HepG2 (cell line): ENCODE data around the gene POC1B. TPM values are rescaled to one million over a fixed set of nuclear protein-coding genes. Genes with fewer than 3 reads are reported as not detected.

Experiments
- ATAC-seq: fragments of 200-7000 bp; cut with Tn5 transposase; 3 replicates; pipeline ENCODE4 v1.9.1; 2020; ENCODE audit warnings: mild to moderate bottlenecking, moderate library complexity
- BruUV-seq: library from RNA; stranded (reverse); fragments of 400-500 nt; replicated peaks from 2 replicates; lab custom pipeline; 2021; lab: Mats Ljungman, UMichigan
- CTCF ChIA-PET: fragments of 300-600 bp; formaldehyde crosslinking; extraction: SDS; loops from one replicate; lab custom pipeline; 2021; ENCODE audit warnings: low total read pairs, inconsistent platforms, low intra/inter-chr PET ratio; lab: Yijun Ruan, JAX
- POLR2A ChIA-PET: fragments of 350-600 bp; sonication (Branson Sonifier 250); formaldehyde crosslinking; loops from one replicate; lab custom pipeline; 2020; ENCODE audit warnings: antibody characterized with exemption, inconsistent platforms; lab: Yijun Ruan, JAX
- DNase-seq: peaks from one replicate; pipeline ENCODE4 v3.0.0-alpha.2; 2015; ENCODE audit warnings: low spot score
- FAIRE-seq: peaks from 3 replicates; lab custom pipeline; 2011; peaks lifted over from hg19 to GRCh38; lab: Jason Lieb, UNC
- H2AFZ ChIP-seq: one replicate; pipeline ENCODE4 v1.6.1; 2011; ENCODE audit warnings: low read length, inconsistent platforms
- H3K27ac ChIP-seq: fragments of 300-600 bp; 3 replicates; pipeline ENCODE4 v1.8.0; 2011; ENCODE audit warnings: mixed run types, mild to moderate bottlenecking, mixed read lengths, low read length, inconsistent platforms; ENCODE audit not compliant: insufficient read depth; ENCODE audit errors: extremely low read length
- H3K27me3 ChIP-seq, 2 experiments: fragments of 200-600 bp in 1 of 2; 2 replicates in 1 of 2; 3 replicates in 1 of 2; pipeline versions ENCODE4 v1.6.0 to v1.8.0; 2011; ENCODE audit warnings: low read length in 2 of 2, mild to moderate bottlenecking in 2 of 2, moderate library complexity in 2 of 2, inconsistent platforms in 1 of 2; ENCODE audit not compliant: insufficient read depth in 2 of 2, control insufficient read depth in 1 of 2
- H3K36me3 ChIP-seq, 2 experiments: fragments of 200-600 bp in 1 of 2; replicated peaks in 1 of 2; 2 replicates in 1 of 2; 3 replicates in 1 of 2; pipeline versions ENCODE4 v1.5.1 to v1.8.0; 2011; ENCODE audit warnings: low read length in 2 of 2, inconsistent platforms in 1 of 2; ENCODE audit not compliant: insufficient read depth in 2 of 2, control insufficient read depth in 1 of 2
- H3K4me1 ChIP-seq: 2 replicates; pipeline ENCODE4 v1.5.1; 2012; ENCODE audit warnings: low read length, inconsistent platforms; ENCODE audit not compliant: insufficient read depth
- H3K4me2 ChIP-seq: 2 replicates; pipeline ENCODE4 v1.6.0; 2011; ENCODE audit warnings: low read depth, low read length, inconsistent platforms
- H3K4me3 ChIP-seq, 3 experiments: fragments of 200-600 bp in 1 of 3; sonication (generic), shearing (Covaris generic) in 1 of 3; replicated peaks in 1 of 3; 2 replicates each; pipeline ENCODE4 v1.5.1; 2011 to 2016; ENCODE audit warnings: low read length in 3 of 3, inconsistent platforms in 2 of 3, low read depth in 2 of 3, mild to moderate bottlenecking in 2 of 3, control low read depth in 1 of 3, mixed read lengths in 1 of 3; ENCODE audit not compliant: insufficient read depth in 1 of 3
- H3K79me2 ChIP-seq: one replicate; pipeline ENCODE4 v1.6.1; 2011; ENCODE audit warnings: low read length, inconsistent platforms; ENCODE audit not compliant: insufficient read depth
- H3K9ac ChIP-seq: 2 replicates; pipeline ENCODE4 v1.6.0; 2011; ENCODE audit warnings: mild to moderate bottlenecking, low read depth, low read length, inconsistent platforms; ENCODE audit not compliant: insufficient read depth
- H3K9me3 ChIP-seq: 2 replicates; pipeline ENCODE4 v1.5.1; 2012; ENCODE audit warnings: mild to moderate bottlenecking, low read length
- H4K20me1 ChIP-seq: 2 replicates; pipeline ENCODE4 v1.6.0; 2011; ENCODE audit warnings: inconsistent platforms, mild to moderate bottlenecking, low read length, moderate library complexity; ENCODE audit not compliant: insufficient read depth
- AHR ChIP-seq: IDR thresholded peaks from 2 replicates; pipeline ENCODE4 v1.6.1; 2018; ENCODE audit warnings: missing genetic modification reagents, missing compliant biosample characterization
- CBX2 ChIP-seq, 2 experiments: fragments of 200-600 bp in 1 of 2; sonication (generic); formaldehyde crosslinking in 1 of 2; IDR thresholded peaks; 2 replicates each; pipeline versions ENCODE4 v1.7.0 to v1.8.1; 2018 to 2022; ENCODE audit warnings: low read depth in 2 of 2, low read length in 1 of 2, mild to moderate bottlenecking in 1 of 2, missing genetic modification reagents in 1 of 2
- CSRNP2 ChIP-seq: sonication (generic); formaldehyde crosslinking; conservative IDR thresholded peaks from 2 replicates; pipeline ENCODE4 v1.8.0; 2022; ENCODE audit warnings: low read depth, missing genetic modification reagents
- ELF4 ChIP-seq: sonication (generic); formaldehyde crosslinking; IDR thresholded peaks from 2 replicates; pipeline ENCODE4 v1.5.0; 2020; ENCODE audit warnings: missing genetic modification reagents, mild to moderate bottlenecking, moderate library complexity, borderline replicate concordance
- GATAD2A ChIP-seq: IDR thresholded peaks from 2 replicates; pipeline ENCODE4 v1.6.1; 2016
- GFI1 ChIP-seq: sonication (generic); formaldehyde crosslinking; IDR thresholded peaks from 2 replicates; pipeline ENCODE4 v1.5.0; 2020; ENCODE audit warnings: missing genetic modification reagents, mild to moderate bottlenecking, borderline replicate concordance
- MATR3 ChIP-seq: sonication (generic); formaldehyde crosslinking; IDR thresholded peaks from 2 replicates; pipeline ENCODE4 v1.4.0; 2020; ENCODE audit warnings: missing genetic modification reagents
- MIER3 ChIP-seq: IDR thresholded peaks from 2 replicates; pipeline ENCODE4 v1.6.1; 2016; ENCODE audit warnings: missing compliant biosample characterization, borderline replicate concordance
- RXRB ChIP-seq: IDR thresholded peaks from 2 replicates; pipeline ENCODE4 v1.6.1; 2016; ENCODE audit warnings: borderline replicate concordance, missing genetic modification reagents, missing compliant biosample characterization
- TBL1XR1 ChIP-seq: fragments of 150-350 bp; IDR thresholded peaks from 2 replicates; pipeline ENCODE4 v1.6.1; 2014; ENCODE audit warnings: borderline replicate concordance, low read length; ENCODE audit not compliant: partially characterized antibody
- TRIM24 ChIP-seq: sonication (generic); formaldehyde crosslinking; IDR thresholded peaks from 2 replicates; pipeline ENCODE4 v1.8.0; 2022; ENCODE audit warnings: mild to moderate bottlenecking, missing genetic modification reagents
- TSC22D2 ChIP-seq: sonication (generic); formaldehyde crosslinking; IDR thresholded peaks from 2 replicates; pipeline ENCODE4 v1.5.1; 2020; ENCODE audit warnings: missing genetic modification reagents, mild to moderate bottlenecking, borderline replicate concordance
- ZNF30 ChIP-seq: sonication (generic); formaldehyde crosslinking; IDR thresholded peaks from 2 replicates; pipeline ENCODE4 v1.5.0; 2020; ENCODE audit warnings: mild to moderate bottlenecking, missing genetic modification reagents
- ZNF580 ChIP-seq: IDR thresholded peaks from 2 replicates; pipeline ENCODE4 v1.6.1; 2016; ENCODE audit warnings: low read depth, borderline replicate concordance
- WGBS: methylation state at CpG from one replicate; pipeline ENCODE4 v1.1.6; 2017; ENCODE audit warnings: low lambda C conversion rate; 5-methylcytosine and 5-hydroxymethylcytosine counted together
- in situ Hi-C: cut with HindIII; loops from 2 replicates; pipeline ENCODE4 v1.10.0; 2017; ENCODE audit warnings: low pct_unique_long_range_greater_than_20kb; ENCODE audit not compliant: extremely low pct_ligation_motif_present
- intact Hi-C: fragments of 100-400 bp; cut with micrococcal nuclease; formaldehyde crosslinking; loops from one replicate; pipeline ENCODE4 v1.10.0; 2022; ENCODE audit not compliant: unreplicated experiment
- polyA plus RNA-seq, 8 experiments: library from polyadenylated mRNA; depleted of rRNA in 3 of 8; stranded (reverse) in 7 of 8; unstranded in 1 of 8; fragments of >200 nt; fragmentation: Illumina TruSeq in 4 of 8; extraction: Trizol in 4 of 8; gene quantifications; 2 replicates each; pipeline versions ENCODE4 v1.2.1 to v1.2.3, GENCODE V29; 2011 to 2016; ENCODE audit warnings: low read depth in 4 of 8, missing spikeins in 1 of 8, mixed read lengths in 1 of 8; ENCODE audit not compliant: insufficient read depth in 1 of 8
- total RNA-seq, 5 experiments: library from RNA; depleted of rRNA; stranded (reverse); fragments of >200 nt; fragmentation: Illumina TruSeq; extraction: Trizol; gene quantifications; 2 replicates each; pipeline ENCODE4 v1.2.3, GENCODE V29; 2016; ENCODE audit warnings: low read depth in 1 of 5
- TF ChIP-seq, protein P1 (sequence below): sonication (generic); formaldehyde crosslinking; IDR thresholded peaks from 2 replicates; pipeline ENCODE4 v1.9.0; 2021; ENCODE audit warnings: mild to moderate bottlenecking, missing genetic modification reagents

The POC1B gene
- total and polyA plus RNA-seq, 2 of the 13 experiments (the other 11 are each of a cell fraction or from before 2014, with no cell fraction given): 9.3 to 11.0 TPM

- TF ChIP-seq CBX2 (IDR thresholded peaks at IDR 0.05; ENCODE audit: low read depth, low read length) (no peak), CBX2 (CRISPR knock-in tag; IDR thresholded peaks at IDR 0.05; ENCODE audit: low read depth) (no peak), TRIM24 (CRISPR knock-in tag) (no peak), ZNF30 (CRISPR knock-in tag) (no peak)
- TF ChIP-seq, protein P1, sequence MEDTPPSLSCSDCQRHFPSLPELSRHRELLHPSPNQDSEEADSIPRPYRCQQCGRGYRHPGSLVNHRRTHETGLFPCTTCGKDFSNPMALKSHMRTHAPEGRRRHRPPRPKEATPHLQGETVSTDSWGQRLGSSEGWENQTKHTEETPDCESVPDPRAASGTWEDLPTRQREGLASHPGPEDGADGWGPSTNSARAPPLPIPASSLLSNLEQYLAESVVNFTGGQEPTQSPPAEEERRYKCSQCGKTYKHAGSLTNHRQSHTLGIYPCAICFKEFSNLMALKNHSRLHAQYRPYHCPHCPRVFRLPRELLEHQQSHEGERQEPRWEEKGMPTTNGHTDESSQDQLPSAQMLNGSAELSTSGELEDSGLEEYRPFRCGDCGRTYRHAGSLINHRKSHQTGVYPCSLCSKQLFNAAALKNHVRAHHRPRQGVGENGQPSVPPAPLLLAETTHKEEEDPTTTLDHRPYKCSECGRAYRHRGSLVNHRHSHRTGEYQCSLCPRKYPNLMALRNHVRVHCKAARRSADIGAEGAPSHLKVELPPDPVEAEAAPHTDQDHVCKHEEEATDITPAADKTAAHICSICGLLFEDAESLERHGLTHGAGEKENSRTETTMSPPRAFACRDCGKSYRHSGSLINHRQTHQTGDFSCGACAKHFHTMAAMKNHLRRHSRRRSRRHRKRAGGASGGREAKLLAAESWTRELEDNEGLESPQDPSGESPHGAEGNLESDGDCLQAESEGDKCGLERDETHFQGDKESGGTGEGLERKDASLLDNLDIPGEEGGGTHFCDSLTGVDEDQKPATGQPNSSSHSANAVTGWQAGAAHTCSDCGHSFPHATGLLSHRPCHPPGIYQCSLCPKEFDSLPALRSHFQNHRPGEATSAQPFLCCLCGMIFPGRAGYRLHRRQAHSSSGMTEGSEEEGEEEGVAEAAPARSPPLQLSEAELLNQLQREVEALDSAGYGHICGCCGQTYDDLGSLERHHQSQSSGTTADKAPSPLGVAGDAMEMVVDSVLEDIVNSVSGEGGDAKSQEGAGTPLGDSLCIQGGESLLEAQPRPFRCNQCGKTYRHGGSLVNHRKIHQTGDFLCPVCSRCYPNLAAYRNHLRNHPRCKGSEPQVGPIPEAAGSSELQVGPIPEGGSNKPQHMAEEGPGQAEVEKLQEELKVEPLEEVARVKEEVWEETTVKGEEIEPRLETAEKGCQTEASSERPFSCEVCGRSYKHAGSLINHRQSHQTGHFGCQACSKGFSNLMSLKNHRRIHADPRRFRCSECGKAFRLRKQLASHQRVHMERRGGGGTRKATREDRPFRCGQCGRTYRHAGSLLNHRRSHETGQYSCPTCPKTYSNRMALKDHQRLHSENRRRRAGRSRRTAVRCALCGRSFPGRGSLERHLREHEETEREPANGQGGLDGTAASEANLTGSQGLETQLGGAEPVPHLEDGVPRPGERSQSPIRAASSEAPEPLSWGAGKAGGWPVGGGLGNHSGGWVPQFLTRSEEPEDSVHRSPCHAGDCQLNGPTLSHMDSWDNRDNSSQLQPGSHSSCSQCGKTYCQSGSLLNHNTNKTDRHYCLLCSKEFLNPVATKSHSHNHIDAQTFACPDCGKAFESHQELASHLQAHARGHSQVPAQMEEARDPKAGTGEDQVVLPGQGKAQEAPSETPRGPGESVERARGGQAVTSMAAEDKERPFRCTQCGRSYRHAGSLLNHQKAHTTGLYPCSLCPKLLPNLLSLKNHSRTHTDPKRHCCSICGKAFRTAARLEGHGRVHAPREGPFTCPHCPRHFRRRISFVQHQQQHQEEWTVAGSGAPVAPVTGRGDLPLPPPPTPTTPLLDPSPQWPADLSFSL (CRISPR knock-in tag): no peak
Observed at GRCh38 chr12:89448526-89448925, 77.3 kb downstream of the POC1B start (continued).

DNA sequence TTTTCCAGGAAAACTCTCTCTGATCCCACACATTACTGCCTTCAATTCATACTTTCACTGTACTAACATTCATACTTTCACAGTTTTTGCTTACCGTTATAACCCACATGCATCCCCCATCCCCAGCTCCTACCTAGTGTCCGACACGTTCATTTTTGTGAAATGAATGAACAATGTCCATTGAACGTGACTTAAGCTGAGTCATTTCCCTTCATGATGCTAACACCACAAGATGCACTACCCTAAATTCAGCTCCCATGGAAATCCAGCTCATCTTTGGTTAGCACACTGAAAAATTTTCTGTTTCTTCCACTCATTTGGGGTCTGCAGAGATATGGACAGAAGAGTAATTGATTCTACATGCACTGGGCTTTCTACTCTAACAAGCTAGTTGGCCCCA is 85.9 kb downstream of the POC1B start:
- Histone ChIP-seq H3K27ac (no peak overlapping the region), H3K9me3 (no peaks in the 10 kb centered on the region), H3K4me3 (no peak overlapping the region), H3K4me2 (no peak overlapping the region), H4K20me1 (no peaks in the 10 kb centered on the region), H3K9ac (no peak overlapping the region), H3K36me3 (no peaks in the 10 kb centered on the region), H3K79me2 (no peaks in the 10 kb centered on the region), H3K4me1 (no peaks in the 10 kb centered on the region), H3K27me3 (no peaks in the 10 kb centered on the region), H2AFZ (no peak overlapping the region)
- no peak for DNase-seq
- intact Hi-C loops (no loop called here), in situ Hi-C loops (no loop called here)
- WGBS: 96% methylated on average over 4 of the region's 4 CpGs
- ATAC-seq: no peak
- BruUV-seq: no TSS peak
- no peak for FAIRE-seq
- ChIA-PET POLR2A (no interaction called here), CTCF (no interaction called here)
- TF ChIP-seq MATR3 (CRISPR knock-in tag): no peak
- TF ChIP-seq AHR (CRISPR knock-in tag): no peak
- no peak for TF ChIP-seq CSRNP2 (CRISPR knock-in tag)
- no peak for TF ChIP-seq MIER3 (CRISPR knock-in tag)
- no peak for TF ChIP-seq TSC22D2 (CRISPR knock-in tag)
- no peak for TF ChIP-seq GFI1 (CRISPR knock-in tag)
- no peak for TF ChIP-seq ELF4 (CRISPR knock-in tag)
- no peak for TF ChIP-seq TBL1XR1
- TF ChIP-seq ZNF580: no peak
- TF ChIP-seq RXRB (CRISPR knock-in tag): no peak
- no peak for TF ChIP-seq GATAD2A (CRISPR knock-in tag)
